ENCODE measurements around the gene SUGP2. TPM values are rescaled to one million over a fixed set of nuclear protein-coding genes. Genes with fewer than 3 reads are reported as not detected.
A peak's percentile ranks its signal among the peaks of the same experiment; 100 is the strongest.
"Not testable (repeated sequence)": the region's sequence is repeated elsewhere in the genome, so short reads cannot be mapped to it uniquely, and the experiment has no call there.

SUGP2 gene
- polyA plus RNA-seq, 4 donors: 69.9 to 147 (median 98.6) TPM

GRCh38 chr19:19034204-19034624, 897 bp upstream of the SUGP2 start:
- no peak for DNase-seq (ENCODE audit: low read depth in 4 of 4, low spot score in 2 of 4)

DNA sequence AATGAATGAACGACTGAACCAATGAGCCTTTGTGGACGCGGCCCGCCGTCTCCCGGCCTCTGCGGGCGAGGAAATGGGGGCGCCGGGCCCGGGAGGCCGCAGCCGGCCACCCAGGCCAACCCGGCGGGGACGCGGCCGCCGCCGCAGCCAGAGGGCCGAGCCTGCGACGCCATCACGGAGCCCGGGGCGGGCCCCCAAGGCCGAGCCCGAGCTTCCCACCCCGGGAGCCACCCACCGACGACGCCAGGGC, 216 bp downstream of the SUGP2 start:
- DNase-seq (ENCODE audit: low read depth in 4 of 4, low spot score in 2 of 4): no peak

DNA sequence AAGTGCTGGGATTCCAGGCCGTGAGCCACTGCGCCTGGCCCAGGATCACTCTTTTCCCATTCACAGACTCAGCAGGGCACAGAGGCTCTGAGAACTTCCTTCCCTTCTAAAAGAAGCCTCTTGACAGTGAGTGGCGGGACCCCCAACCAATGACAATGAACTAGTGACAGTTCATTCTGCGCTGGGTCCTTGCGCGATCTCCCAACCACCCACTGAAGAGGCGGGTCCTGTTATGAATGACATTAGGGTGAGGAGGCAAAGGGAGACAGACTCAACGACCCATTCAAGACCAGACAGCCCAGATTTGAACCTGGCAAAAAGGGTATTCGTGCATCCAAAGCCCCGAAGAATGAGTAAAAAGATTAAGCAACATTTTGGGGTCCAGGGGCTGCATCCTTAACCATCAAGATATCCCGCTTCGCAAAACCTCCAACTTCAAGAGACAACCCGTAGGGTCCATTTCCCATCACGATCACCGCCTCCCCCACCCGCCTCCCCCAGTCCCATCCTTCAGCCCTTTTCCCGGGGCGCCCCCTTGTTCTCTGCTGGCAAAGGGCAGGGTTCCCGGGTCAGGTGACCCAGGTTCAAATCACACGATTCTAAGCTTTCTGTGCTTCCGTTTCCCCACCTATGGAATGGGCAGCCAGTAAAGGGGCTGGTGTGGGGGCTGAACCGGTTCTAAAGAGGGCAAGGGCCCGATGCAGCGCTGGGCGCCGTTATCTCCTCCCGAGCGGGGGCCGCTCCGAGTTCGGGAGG, 719 bp downstream of the SUGP2 start:
- DNase-seq (ENCODE audit: low read depth in 4 of 4, low spot score in 2 of 4): peak; percentile 63 to 89 (median 75)

- no peak for DNase-seq (ENCODE audit: low read depth in 4 of 4, low spot score in 2 of 4)
Observed at GRCh38 chr19:19031891-19032290, 1.4 kb downstream of the SUGP2 start.

GRCh38 chr19:19028526-19028925, 4.8 kb downstream of the SUGP2 start:
- DNase-seq (ENCODE audit: low read depth in 4 of 4, low spot score in 2 of 4): no peak

- no peak for DNase-seq (ENCODE audit: low read depth in 4 of 4, low spot score in 2 of 4)
Observed at GRCh38 chr19:19027228-19027627, 6.1 kb downstream of the SUGP2 start.

- no peak for DNase-seq (ENCODE audit: low read depth in 4 of 4, low spot score in 2 of 4)
Observed at GRCh38 chr19:19026299-19026971, 6.9 kb downstream of the SUGP2 start.

- DNase-seq (ENCODE audit: low read depth in 4 of 4, low spot score in 2 of 4): no peak
Observed at GRCh38 chr19:19025861-19026260, 7.5 kb downstream of the SUGP2 start.

- DNase-seq (ENCODE audit: low read depth in 4 of 4, low spot score in 2 of 4): not testable (repeated sequence)
Observed at GRCh38 chr19:19023376-19023775, 9.9 kb downstream of the SUGP2 start.

DNA sequence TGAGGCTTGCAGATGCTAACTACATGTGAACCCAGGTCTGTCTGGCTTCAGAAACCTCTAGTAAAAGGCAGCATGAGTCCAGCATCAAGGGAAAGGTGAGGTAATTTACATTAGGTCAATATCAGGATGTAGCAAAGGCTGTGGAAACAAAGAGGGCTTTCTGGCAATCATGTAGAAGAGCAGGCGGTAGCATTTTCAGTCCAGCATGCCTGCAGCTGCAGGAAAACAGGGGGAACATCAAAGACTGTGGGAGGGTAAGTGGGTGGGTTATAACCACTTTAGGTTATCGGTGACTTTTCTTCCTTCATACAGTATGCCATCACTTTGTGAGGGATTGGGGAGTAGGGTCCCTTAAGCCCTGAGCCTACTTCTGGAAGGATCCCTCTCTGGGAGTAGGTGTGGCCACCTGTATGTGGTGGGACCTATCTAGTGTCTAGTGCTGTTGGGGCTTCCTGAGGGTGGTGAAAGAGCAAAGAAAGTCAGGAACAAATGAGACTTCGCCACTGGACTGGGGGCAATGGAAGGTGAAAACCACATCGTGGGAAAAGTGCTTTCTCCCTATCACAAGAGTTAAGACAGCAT, 10.8 kb downstream of the SUGP2 start:
- DNase-seq (ENCODE audit: low read depth in 4 of 4, low spot score in 2 of 4): no peak

- DNase-seq (ENCODE audit: low read depth in 4 of 4, low spot score in 2 of 4): no peak
Observed at GRCh38 chr19:19021115-19021514, 12.2 kb downstream of the SUGP2 start.

DNA sequence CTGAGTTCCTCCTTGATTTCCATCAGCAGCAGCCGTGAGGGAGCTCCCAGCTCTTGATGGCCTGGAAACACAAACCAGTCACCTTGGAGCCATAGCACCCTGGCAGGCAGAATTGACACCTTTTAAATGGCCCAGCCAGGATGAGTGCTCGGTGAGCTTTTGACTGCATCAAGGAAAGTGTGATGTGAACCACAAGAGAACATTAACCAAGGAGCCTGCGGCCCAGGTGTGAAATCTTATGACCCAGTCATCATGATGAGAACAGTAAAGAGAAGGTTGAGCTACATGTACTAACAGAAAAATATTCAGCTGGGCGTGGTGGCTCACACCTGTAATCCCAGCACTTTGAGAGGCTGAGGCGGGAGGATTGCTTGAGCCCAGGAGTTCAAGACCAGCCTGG, 22.8 kb downstream of the SUGP2 start:
- no peak for DNase-seq (ENCODE audit: low read depth in 4 of 4, low spot score in 2 of 4)

GRCh38 chr19:19009951-19010350, 23.4 kb downstream of the SUGP2 start:
- DNase-seq (ENCODE audit: low read depth in 4 of 4, low spot score in 2 of 4): no peak

GRCh38 chr19:19006213-19006612, 27.1 kb downstream of the SUGP2 start:
- DNase-seq (ENCODE audit: low read depth in 4 of 4, low spot score in 2 of 4): no peak

GRCh38 chr19:19004144-19004543, 29.2 kb downstream of the SUGP2 start:
- DNase-seq (ENCODE audit: low read depth in 4 of 4, low spot score in 2 of 4): no peak

GRCh38 chr19:18999896-19000620, 33.3 kb downstream of the SUGP2 start:
- DNase-seq (ENCODE audit: low read depth in 4 of 4, low spot score in 2 of 4): no peak

GRCh38 chr19:18999016-18999758, 34.1 kb downstream of the SUGP2 start:
- DNase-seq (ENCODE audit: low read depth in 4 of 4, low spot score in 2 of 4): no peak

GRCh38 chr19:18998276-18998675, 35.0 kb downstream of the SUGP2 start:
- no peak for DNase-seq (ENCODE audit: low read depth in 4 of 4, low spot score in 2 of 4)

DNA sequence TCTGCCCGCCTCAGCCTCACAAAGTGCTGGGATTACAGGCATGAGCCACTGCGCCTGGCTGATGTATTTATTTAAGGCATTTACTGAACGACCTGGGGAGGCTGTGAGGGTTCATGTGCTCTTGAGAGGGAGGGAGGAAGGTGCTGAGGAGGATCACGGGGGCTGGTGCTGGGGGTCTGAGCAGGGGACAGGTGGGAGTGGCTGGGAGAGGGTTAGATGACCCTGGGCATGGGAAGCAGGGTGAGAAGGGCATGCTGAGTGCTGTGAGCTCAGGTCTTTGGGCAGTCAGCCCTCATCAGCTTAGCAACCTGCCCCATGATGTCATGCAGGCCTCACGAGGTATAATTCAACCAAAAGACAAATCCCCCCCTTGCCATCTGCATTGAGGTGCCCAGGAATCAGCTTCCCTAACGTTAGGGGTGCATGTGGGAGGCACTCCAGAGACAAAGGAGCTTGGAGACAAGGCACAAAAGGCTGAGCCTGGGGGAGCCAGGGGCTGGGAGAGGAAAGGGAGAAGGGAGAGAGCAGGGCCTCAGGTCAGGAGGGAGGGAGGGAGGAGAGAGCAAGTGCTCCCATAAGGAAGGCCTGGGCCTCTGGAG, 36.4 kb downstream of the SUGP2 start:
- no peak for DNase-seq (ENCODE audit: low read depth in 4 of 4, low spot score in 2 of 4)

DNA sequence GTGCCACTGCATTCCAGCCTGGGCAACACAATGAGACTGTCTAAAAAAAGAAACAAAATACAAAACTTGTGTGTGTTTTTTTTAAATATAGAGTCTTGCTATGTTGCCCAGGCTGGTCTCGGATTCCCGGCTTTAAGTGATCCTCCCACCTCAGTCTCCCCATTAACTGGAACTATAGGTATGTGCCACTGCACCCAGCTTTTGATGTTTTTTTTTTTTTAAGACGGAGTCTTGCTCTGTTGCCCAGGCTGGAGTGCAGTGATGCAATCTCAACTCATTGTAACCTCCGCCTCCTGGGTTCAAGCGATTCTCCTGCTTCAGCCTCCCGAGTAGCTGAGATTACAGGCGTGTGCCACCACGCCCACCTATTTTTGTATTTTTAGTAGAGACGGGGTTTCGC, 37.0 kb downstream of the SUGP2 start:
- no peak for DNase-seq (ENCODE audit: low read depth in 4 of 4, low spot score in 2 of 4)
